Right lobe of liver (tissue), 6 donors: ENCODE results near the gene TAMALIN. TPM values are rescaled to one million over a fixed set of nuclear protein-coding genes. Genes with fewer than 3 reads are reported as not detected.

Experiments
- ATAC-seq, 4 donors: fragments of 200-7000 bp; cut with Tn5 transposase; one replicate each; pipeline ENCODE4 v1.9.1; 2020; ENCODE audit warnings: mild to moderate bottlenecking in 4 of 4, moderate library complexity in 4 of 4
- DNase-seq, 3 donors: peaks; one replicate each; pipeline ENCODE4 v3.0.0-alpha.2; 2020
- H3K27ac ChIP-seq, 3 donors: fragments of 200-600 bp; one replicate each; pipeline ENCODE4 v1.8.0; 2022
- H3K27me3 ChIP-seq, 2 donors: fragments of 200-600 bp; one replicate each; pipeline ENCODE4 v1.8.0; 2022
- H3K36me3 ChIP-seq, 4 donors: fragments of 200-600 bp; sonication (generic) in 1 of 4; one replicate each; pipeline versions ENCODE4 v1.5.1 to v1.8.0; 2017 to 2022; ENCODE audit warnings: control low read depth in 1 of 4
- H3K4me1 ChIP-seq, 4 donors: fragments of 200-600 bp; sonication (generic) in 1 of 4; one replicate each; pipeline versions ENCODE4 v1.5.1 to v1.8.0; 2017 to 2022; ENCODE audit warnings: control low read depth in 1 of 4
- H3K4me3 ChIP-seq, 3 donors: fragments of 200-600 bp; one replicate each; pipeline ENCODE4 v1.8.0; 2022
- H3K9me3 ChIP-seq, 4 donors: fragments of 200-600 bp; sonication (generic) in 1 of 4; one replicate each; pipeline versions ENCODE4 v1.5.1 to v1.8.0; 2017 to 2022; ENCODE audit warnings: control low read depth in 1 of 4
- CTCF ChIP-seq, 4 donors: fragments of 200-600 bp in 3 of 4; fragments of 450-650 bp in 1 of 4; IDR thresholded peaks; one replicate each; pipeline versions ENCODE4 v1.5.1 to v1.8.0; 2016 to 2022; ENCODE audit warnings: antibody characterized with exemption in 4 of 4, mild to moderate bottlenecking in 2 of 4
- POLR2A ChIP-seq: fragments of 450-650 bp; IDR thresholded peaks from one replicate; pipeline ENCODE4 v1.6.1; 2017; ENCODE audit warnings: antibody characterized with exemption, mild to moderate bottlenecking
- WGBS: methylation state at CpG from one replicate; pipeline ENCODE4 v1.1.6; 2018; ENCODE audit warnings: low coverage, low lambda C conversion rate; ENCODE audit not compliant: insufficient coverage; ENCODE audit errors: missing lambda C conversion rate; 5-methylcytosine and 5-hydroxymethylcytosine counted together
- intact Hi-C, 2 donors: fragments of 100-400 bp; cut with DNase I; formaldehyde crosslinking; loops; one replicate each; pipeline versions ENCODE4 v1.11.2 to v1.14.1; 2022
- total RNA-seq, 6 experiments: library from RNA; depleted of rRNA in 2 of 6; stranded (reverse); fragments of >200 nt in 2 of 6; fragmentation: NEBNext Ultra II Directional in 3 of 6; extraction: Animal tissue kit (Norgen Biotek cat#: 25700) in 3 of 6; gene quantifications; one replicate each; pipeline versions ENCODE4 v1.1.0 to v1.2.4, GENCODE V29; 2016 to 2023
- donor health status: DM: no; HTN: yes; CAD: no.
- donor health status: DM: no; HTN: no; CAD: no.
- donor health status: DM: no; HTN: no; CAD: no.
- donor health status: DM: no; HTN: yes; CAD: no.
- donor health status: DM: no; HTN: yes; CAD: no.

Gene TAMALIN
- total RNA-seq, 6 experiments from 2014 or later: 2.9 to 6.5 (median 3.9) TPM

GRCh38 chr12:51972849-51973273 lies 33.9 kb upstream of the TAMALIN start:
- intact Hi-C loops: no loop called here
- peaks cover 2 to 98% (median 45%) of the 10 kb centered on the region in 4 donors for H3K4me1 ChIP-seq
- 12% methylated on average over 9 of the region's 9 CpGs for WGBS
- H3K4me3 ChIP-seq: peak overlapping the region in 1 of 3 donors; percentile 22
- DNase-seq (peak; percentile 64 to 72 (median 70)), ATAC-seq (peak; percentile 20 to 61 (median 47))
- TF ChIP-seq CTCF (IDR thresholded peaks at IDR 0.05): no peak
- peak; percentile 18 for TF ChIP-seq POLR2A
- peak overlapping the region; percentile 4 to 72 (median 24) for H3K27ac ChIP-seq
- H3K9me3 ChIP-seq: no peaks in the 10 kb centered on the region
- peaks cover 0 to 12% (median 9%) of the 10 kb centered on the region in 4 donors for H3K36me3 ChIP-seq
- H3K27me3 ChIP-seq: no peaks in the 10 kb centered on the region

GRCh38 chr12:51973560-51973959 lies 33.2 kb upstream of the TAMALIN start:
- Histone ChIP-seq H3K36me3 (peaks cover 0 to 17% (median 9%) of the 10 kb centered on the region in 4 donors), H3K27ac (peak overlapping the region; percentile 4 to 72 (median 24)), H3K4me1 (peaks cover 2 to 97% (median 46%) of the 10 kb centered on the region in 4 donors), H3K9me3 (no peaks in the 10 kb centered on the region), H3K4me3 (no peak overlapping the region), H3K27me3 (no peaks in the 10 kb centered on the region)
- TF ChIP-seq POLR2A (no peak), CTCF (IDR thresholded peaks at IDR 0.05) (no peak)
- intact Hi-C loops: no loop called here
- 60% methylated on average over 4 of the region's 4 CpGs for WGBS
- DNase-seq: peak in 1 of 3 donors; percentile 36
- peak in 1 of 4 donors; percentile 4 for ATAC-seq

- TF ChIP-seq CTCF (IDR thresholded peaks at IDR 0.05): no peak
- no peak for TF ChIP-seq POLR2A
- peaks cover 0 to 19% (median 9%) of the 10 kb centered on the region in 4 donors for H3K36me3 ChIP-seq
- whole genome bisulfite sequencing: 50% methylated on average over 1 of the region's 2 CpGs
These were observed 32.1 kb upstream of the TAMALIN start for GRCh38 chr12:51974646-51975045.

GRCh38 chr12:51975196-51975595 lies 31.6 kb upstream of the TAMALIN start:
- H3K27ac ChIP-seq: peak overlapping the region in 1 of 3 donors; percentile 65
- H3K4me3 ChIP-seq: no peak overlapping the region
- WGBS: 67% methylated on average over 1 of the region's 8 CpGs
- no peaks in the 10 kb centered on the region for H3K27me3 ChIP-seq
- no peak for ATAC-seq
- H3K9me3 ChIP-seq: no peaks in the 10 kb centered on the region
- TF ChIP-seq CTCF (IDR thresholded peaks at IDR 0.05): no peak
- TF ChIP-seq POLR2A: no peak
- H3K4me1 ChIP-seq: peaks cover 2 to 88% (median 45%) of the 10 kb centered on the region in 4 donors
- DNase-seq: peak in 1 of 3 donors; percentile 45
- peaks cover 0 to 22% (median 9%) of the 10 kb centered on the region in 4 donors for H3K36me3 ChIP-seq
- intact Hi-C loops: no loop called here

More at GRCh38 chr12:51974646-51975045, 32.1 kb upstream of the TAMALIN start:
- intact Hi-C loops: no loop called here
- no peak overlapping the region for H3K4me3 ChIP-seq
- no peak overlapping the region for H3K27ac ChIP-seq
- ATAC-seq (no peak), DNase-seq (peak in 1 of 3 donors; percentile 27)
- peaks cover 2 to 89% (median 46%) of the 10 kb centered on the region in 4 donors for H3K4me1 ChIP-seq
- no peaks in the 10 kb centered on the region for H3K9me3 ChIP-seq
- H3K27me3 ChIP-seq: no peaks in the 10 kb centered on the region
